GM19372 (cell line): ENCODE data around the gene ERVFRD-1.

Experiments
- ATAC-seq: cut with Tn5 transposase; IDR thresholded peaks from one replicate; pipeline ENCODE4 v1.9.1; 2021; ENCODE audit warnings: mild to moderate bottlenecking, low read depth, moderate library complexity; ENCODE audit not compliant: unreplicated experiment

ERVFRD-1 gene

GRCh38 chr6:11110921-11111768 lies at the start of gene ERVFRD-1:
Gene ERVFRD-1 (minus strand): TSS chr6:11111725. CDS start chr6:11105310, 6,415 bp downstream.
- ATAC-seq, result no peak

- ATAC-seq, result no peak
Observed at GRCh38 chr6:11160199-11160598, 48.7 kb upstream of the ERVFRD-1 start.

- no peak for ATAC-seq
Observed at GRCh38 chr6:11155589-11155988, 44.1 kb upstream of the ERVFRD-1 start.

- no peak for ATAC-seq
Observed at GRCh38 chr6:11153447-11153846, 41.9 kb upstream of the ERVFRD-1 start.

- no peak for ATAC-seq
Observed at GRCh38 chr6:11152581-11152980, 41.1 kb upstream of the ERVFRD-1 start.

GRCh38 chr6:11151488-11151887 lies 40.0 kb upstream of the ERVFRD-1 start:
- ATAC-seq, result no peak

GRCh38 chr6:11149551-11149950 lies 38.0 kb upstream of the ERVFRD-1 start:
- ATAC-seq, result no peak

GRCh38 chr6:11146117-11146826 lies 34.7 kb upstream of the ERVFRD-1 start:
- no peak for ATAC-seq

- ATAC-seq, result no peak
Observed at GRCh38 chr6:11144393-11144851, 32.9 kb upstream of the ERVFRD-1 start.

- ATAC-seq, result no peak
Observed at GRCh38 chr6:11143394-11144371, 32.2 kb upstream of the ERVFRD-1 start.

GRCh38 chr6:11142296-11143027 lies 30.9 kb upstream of the ERVFRD-1 start:
- no peak for ATAC-seq

- ATAC-seq, result no peak
Observed at GRCh38 chr6:11141295-11141694, 29.8 kb upstream of the ERVFRD-1 start.

- ATAC-seq, result no peak
Observed at GRCh38 chr6:11140056-11140455, 28.5 kb upstream of the ERVFRD-1 start.

- ATAC-seq, result no peak
Observed at GRCh38 chr6:11139051-11139960, 27.8 kb upstream of the ERVFRD-1 start.

- ATAC-seq, result no peak
Observed at GRCh38 chr6:11136809-11137208, 25.3 kb upstream of the ERVFRD-1 start.

- ATAC-seq, result no peak
Observed at GRCh38 chr6:11133281-11133680, 21.8 kb upstream of the ERVFRD-1 start.

GRCh38 chr6:11132194-11132888 lies 20.8 kb upstream of the ERVFRD-1 start:
- ATAC-seq, result no peak

GRCh38 chr6:11130605-11131004 lies 19.1 kb upstream of the ERVFRD-1 start:
- no peak for ATAC-seq
